HCT116 (cell line): ENCODE measurements around the gene CSNK1G2. TPM values are rescaled to one million over a fixed set of nuclear protein-coding genes. Genes with fewer than 3 reads are reported as not detected.

Experiments used
- ATAC-seq: fragments of 200-7000 bp; cut with Tn5 transposase; 2 replicates; pipeline ENCODE4 v1.9.1; 2020; ENCODE audit warnings: mild to moderate bottlenecking, moderate library complexity
- BruUV-seq: library from RNA; stranded (reverse); fragments of 400-500 nt; replicated peaks from 2 replicates; lab custom pipeline; 2021; lab: Mats Ljungman, UMichigan
- CTCF ChIA-PET: fragments of 300-600 bp; sonication (Branson Sonifier 250); formaldehyde crosslinking; loops from one replicate; lab custom pipeline; 2021; ENCODE audit warnings: antibody characterized with exemption; lab: Charles Lee
- POLR2A ChIA-PET: fragments of 300-600, 350-600 bp; sonication (Branson Sonifier 250); formaldehyde crosslinking; loops from one replicate; lab custom pipeline; 2021; ENCODE audit warnings: antibody characterized with exemption; lab: Charles Lee
- RAD21 ChIA-PET, 2 experiments: fragments of 300-600 bp; sonication (Branson Sonifier 250); formaldehyde crosslinking; loops; one replicate each; lab custom pipeline; 2023; ENCODE audit warnings: low total read pairs in 2 of 2; ENCODE audit not compliant: uncharacterized antibody in 2 of 2, unreplicated experiment in 2 of 2, low non-redundant PET in 1 of 2; lab: Charles Lee
- DNase-seq: peaks from one replicate; pipeline ENCODE4 v3.0.0-alpha.2; 2010; ENCODE audit warnings: low read depth, low spot score
- H2AFZ ChIP-seq: fragments of 200-600 bp; shearing (Covaris generic), sonication (generic); 2 replicates; pipeline ENCODE4 v1.6.1; 2017; ENCODE audit warnings: low read depth, mixed run types, mixed read lengths, antibody characterized with exemption, low read length; ENCODE audit not compliant: poor library complexity, severe bottlenecking
- H3K27ac ChIP-seq: 2 replicates; pipeline ENCODE4 v1.5.1; 2012; ENCODE audit warnings: low read depth, low read length
- H3K27me3 ChIP-seq: fragments of 200-600 bp; sonication (generic); 2 replicates; pipeline ENCODE4 v1.6.1; 2016; ENCODE audit warnings: mixed run types, low read length, mixed read lengths; ENCODE audit not compliant: insufficient read depth
- H3K36me3 ChIP-seq, 2 experiments: fragments of 200-500 bp in 1 of 2; fragments of 200-600 bp in 1 of 2; sonication (Bioruptor generic) in 1 of 2; sonication (generic) in 1 of 2; 2 replicates each; pipeline versions ENCODE4 v1.5.1 to v1.6.1; 2014 to 2016; ENCODE audit warnings: low read length in 2 of 2, inconsistent platforms in 1 of 2, mixed read lengths in 1 of 2, mixed run types in 1 of 2; ENCODE audit not compliant: insufficient read depth in 2 of 2, control insufficient read depth in 1 of 2
- H3K4me1 ChIP-seq, 2 experiments: fragments of 200-600 bp in 1 of 2; sonication (generic) in 1 of 2; 2 replicates each; pipeline versions ENCODE4 v1.5.1 to v1.6.1; 2012 to 2017; ENCODE audit warnings: low read length in 2 of 2, inconsistent platforms in 1 of 2, mild to moderate bottlenecking in 1 of 2, mixed read lengths in 1 of 2, mixed run types in 1 of 2, moderate library complexity in 1 of 2; ENCODE audit not compliant: insufficient read depth in 2 of 2, control insufficient read depth in 1 of 2
- H3K4me2 ChIP-seq: fragments of 200-600 bp; sonication (generic); 2 replicates; pipeline ENCODE4 v1.6.1; 2017; ENCODE audit warnings: mixed run types, low read length, mixed read lengths
- H3K4me3 ChIP-seq, 2 experiments: fragments of 200-600 bp in 1 of 2; sonication (generic) in 1 of 2; replicated peaks in 1 of 2; 2 replicates each; pipeline ENCODE4 v1.5.1; 2011 to 2016; ENCODE audit warnings: low read length in 2 of 2, control low read depth in 1 of 2, low read depth in 1 of 2, mild to moderate bottlenecking in 1 of 2, mixed read lengths in 1 of 2, mixed run types in 1 of 2
- H3K79me2 ChIP-seq: fragments of 200-600 bp; sonication (generic); 2 replicates; pipeline ENCODE4 v1.6.1; 2017; ENCODE audit warnings: mild to moderate bottlenecking, mixed run types, low read length, moderate library complexity, mixed read lengths; ENCODE audit not compliant: insufficient read depth
- H3K9ac ChIP-seq: fragments of 200-600 bp; sonication (generic); 2 replicates; pipeline ENCODE4 v1.6.1; 2016; ENCODE audit warnings: low read length, mixed read lengths
- H3K9me2 ChIP-seq: fragments of 200-600 bp; sonication (generic), shearing (Covaris generic); 2 replicates; pipeline ENCODE4 v1.6.1; 2017; ENCODE audit warnings: mixed run types, mild to moderate bottlenecking, moderate library complexity; ENCODE audit not compliant: insufficient read depth
- H3K9me3 ChIP-seq, 2 experiments: fragments of 200-500 bp in 1 of 2; fragments of 200-600 bp in 1 of 2; sonication (Bioruptor generic) in 1 of 2; sonication (generic) in 1 of 2; 2 replicates each; pipeline ENCODE4 v1.6.1; 2014 to 2017; ENCODE audit warnings: low read length in 2 of 2, mixed read lengths in 2 of 2, inconsistent platforms in 1 of 2, low read depth in 1 of 2, mild to moderate bottlenecking in 1 of 2, mixed run types in 1 of 2, moderate library complexity in 1 of 2; ENCODE audit not compliant: control insufficient read depth in 1 of 2, insufficient read depth in 1 of 2
- H4K20me1 ChIP-seq: fragments of 200-600 bp; sonication (generic), shearing (Covaris generic); 2 replicates; pipeline ENCODE4 v1.6.1; 2017; ENCODE audit warnings: mixed run types, mild to moderate bottlenecking, moderate library complexity; ENCODE audit not compliant: insufficient read depth
- ATF3 ChIP-seq: IDR thresholded peaks from 2 replicates; pipeline ENCODE4 v1.6.1; 2012
- CTCF ChIP-seq, 3 experiments: fragments of 200-600 bp in 1 of 3; sonication (generic) in 1 of 3; IDR thresholded peaks in 2 of 3; conservative IDR thresholded peaks in 1 of 3; 2 replicates each; pipeline ENCODE4 v1.5.1; 2012 to 2017; ENCODE audit warnings: low read depth in 2 of 3, low read length in 2 of 3, antibody characterized with exemption in 1 of 3, borderline replicate concordance in 1 of 3, control low read depth in 1 of 3, mild to moderate bottlenecking in 1 of 3, mixed read lengths in 1 of 3, mixed run types in 1 of 3, moderate library complexity in 1 of 3; ENCODE audit not compliant: insufficient read depth in 1 of 3
- EGR1 ChIP-seq: IDR thresholded peaks from 2 replicates; pipeline ENCODE4 v1.6.1; 2012; ENCODE audit warnings: low read depth
- ELF1 ChIP-seq: IDR thresholded peaks from 2 replicates; pipeline ENCODE4 v1.6.1; 2012; ENCODE audit warnings: low read depth, borderline replicate concordance
- EZH2phosphoT487 ChIP-seq: fragments of 200-600 bp; IDR thresholded peaks from 2 replicates; pipeline ENCODE4 v1.6.1; 2018; ENCODE audit warnings: antibody characterized with exemption, borderline replicate concordance
- FOSL1 ChIP-seq: IDR thresholded peaks from 2 replicates; pipeline ENCODE4 v1.6.1; 2012; ENCODE audit warnings: low read depth
- POLR2AphosphoS5 ChIP-seq: IDR thresholded peaks from 2 replicates; pipeline ENCODE4 v1.6.1; 2011; ENCODE audit warnings: mild to moderate bottlenecking, low read depth, low read length, moderate library complexity
- RAD21 ChIP-seq: IDR thresholded peaks from 2 replicates; pipeline ENCODE4 v1.6.1; 2012; ENCODE audit warnings: low read depth, mild to moderate bottlenecking
- SIN3A ChIP-seq: IDR thresholded peaks from 2 replicates; pipeline ENCODE4 v1.6.1; 2012; ENCODE audit warnings: low read depth
- SRF ChIP-seq: IDR thresholded peaks from 2 replicates; pipeline ENCODE4 v1.6.1; 2012; ENCODE audit warnings: low read depth
- TCF7L2 ChIP-seq: IDR thresholded peaks from 2 replicates; pipeline ENCODE4 v1.7.0; 2011; ENCODE audit warnings: borderline replicate concordance, inconsistent platforms; ENCODE audit not compliant: insufficient read depth, insufficient read length; ENCODE audit errors: extremely low read depth
- YY1 ChIP-seq: IDR thresholded peaks from 2 replicates; pipeline ENCODE4 v1.6.1; 2011; ENCODE audit warnings: low read length, low read depth, moderate library complexity, mild to moderate bottlenecking; ENCODE audit not compliant: insufficient replicate concordance; ENCODE audit errors: extremely low read depth
- ZFX ChIP-seq: fragments of 450-650 bp; IDR thresholded peaks from 2 replicates; pipeline ENCODE4 v1.6.1; 2017
- ZNF274 ChIP-seq: fragments of 200-500 bp; sonication (Bioruptor generic); IDR thresholded peaks from 2 replicates; pipeline ENCODE4 v1.6.1; 2014; ENCODE audit warnings: mild to moderate bottlenecking, low read depth, low read length, inconsistent platforms
- intact Hi-C: fragments of 100-400 bp; cut with micrococcal nuclease; formaldehyde crosslinking; loops from 2 replicates; pipeline ENCODE4 v1.10.0; 2022
- total RNA-seq: library from RNA; stranded (reverse); gene quantifications from one replicate; pipeline ENCODE4 v1.2.1, GENCODE V29; 2021; ENCODE audit not compliant: unreplicated experiment
- TF ChIP-seq, protein P1 (sequence below): IDR thresholded peaks from 2 replicates; pipeline ENCODE4 v1.6.1; 2011; ENCODE audit warnings: mild to moderate bottlenecking, low read length, moderate library complexity; ENCODE audit not compliant: insufficient replicate concordance; ENCODE audit errors: extremely low read depth
- TF ChIP-seq, protein P2 (sequence below): IDR thresholded peaks from 2 replicates; pipeline ENCODE4 v1.6.1; 2012
- TF ChIP-seq, protein P3 (sequence below): IDR thresholded peaks from 2 replicates; pipeline ENCODE4 v1.6.1; 2012; ENCODE audit warnings: low read depth

CSNK1G2 gene
- total RNA-seq, 1 experiment from 2014 or later = 97.9 TPM

DNA sequence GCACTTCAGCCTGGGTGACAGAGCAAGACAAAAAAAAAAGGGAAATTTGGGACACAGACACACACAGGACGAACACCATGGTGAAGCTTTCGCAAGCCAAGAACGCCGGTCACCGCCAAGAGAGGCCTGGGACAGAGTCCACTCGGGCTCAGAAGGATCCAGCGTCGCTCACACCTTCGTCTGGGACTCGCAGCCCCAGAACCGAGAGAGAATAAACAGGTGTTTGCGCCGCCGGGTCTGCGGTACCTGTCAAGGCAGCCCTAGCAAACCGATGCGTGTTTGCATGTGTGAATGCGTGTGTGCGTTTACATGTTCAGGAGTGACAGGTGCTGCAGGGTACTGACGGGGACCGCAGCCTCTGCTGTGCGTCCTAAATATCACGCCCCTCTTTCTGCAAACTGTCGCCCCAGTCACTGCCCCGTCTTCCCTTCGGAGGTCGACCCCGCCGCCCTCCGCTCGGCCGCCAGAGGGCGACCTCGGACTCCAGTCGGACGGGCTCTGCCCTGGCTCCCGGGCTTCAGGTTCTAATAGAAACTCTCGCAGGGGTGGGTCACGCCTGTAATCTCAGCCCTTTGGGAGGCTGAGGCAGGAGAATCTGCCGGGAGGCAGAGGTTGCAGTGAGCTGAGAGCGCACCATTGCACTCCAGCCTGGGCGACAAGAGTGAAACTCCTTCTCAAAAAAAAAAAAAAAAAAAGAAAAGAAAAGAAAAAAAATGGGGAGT is 11.8 kb upstream of the CSNK1G2 start:
- Histone ChIP-seq H3K79me2 (no peaks in the 10 kb centered on the region), H3K27ac (0 out of 2 replicates have a peak overlapping the region, but pooled peaks have one; percentile 22), H3K36me3 (peaks cover 0 to 5% of the 10 kb centered on the region in 2 experiments; a peak in 2 of 4 replicates), H2AFZ (peak overlapping the region; percentile 45), H3K9me2 (no peaks in the 10 kb centered on the region), H3K9me3 (no peaks in the 10 kb centered on the region), H3K27me3 (no peaks in the 10 kb centered on the region), H3K4me1 (peaks cover 0 to 14% of the 10 kb centered on the region in 2 experiments; a peak in 2 of 4 replicates), H3K9ac (peak overlapping the region; percentile 45), H3K4me3 (peak overlapping the region; percentile 37 to 58), H4K20me1 (no peaks in the 10 kb centered on the region), H3K4me2 (peak overlapping the region; percentile 85)
- TF ChIP-seq SIN3A (no peak), YY1 (peak; percentile 13), ZFX (no peak), EZH2phosphoT487 (no peak), EGR1 (no peak), TCF7L2 (no peak), ATF3 (no peak), ZNF274 (no peak), CTCF (IDR thresholded peaks at IDR 0.05 in 2 of 3, conservative IDR thresholded peaks at IDR 0.05 in 1 of 3; ENCODE audit: borderline replicate concordance in 1 of 3, insufficient read depth in 1 of 3, low read depth in 2 of 3, low read length in 2 of 3) (peak; percentile 76 to 88 (median 81); a peak in 5 of 6 replicates), SRF (no peak), POLR2AphosphoS5 (no peak), RAD21 (peak; percentile 86), ELF1 (no peak), FOSL1 (no peak)
- TF ChIP-seq, protein P1, sequence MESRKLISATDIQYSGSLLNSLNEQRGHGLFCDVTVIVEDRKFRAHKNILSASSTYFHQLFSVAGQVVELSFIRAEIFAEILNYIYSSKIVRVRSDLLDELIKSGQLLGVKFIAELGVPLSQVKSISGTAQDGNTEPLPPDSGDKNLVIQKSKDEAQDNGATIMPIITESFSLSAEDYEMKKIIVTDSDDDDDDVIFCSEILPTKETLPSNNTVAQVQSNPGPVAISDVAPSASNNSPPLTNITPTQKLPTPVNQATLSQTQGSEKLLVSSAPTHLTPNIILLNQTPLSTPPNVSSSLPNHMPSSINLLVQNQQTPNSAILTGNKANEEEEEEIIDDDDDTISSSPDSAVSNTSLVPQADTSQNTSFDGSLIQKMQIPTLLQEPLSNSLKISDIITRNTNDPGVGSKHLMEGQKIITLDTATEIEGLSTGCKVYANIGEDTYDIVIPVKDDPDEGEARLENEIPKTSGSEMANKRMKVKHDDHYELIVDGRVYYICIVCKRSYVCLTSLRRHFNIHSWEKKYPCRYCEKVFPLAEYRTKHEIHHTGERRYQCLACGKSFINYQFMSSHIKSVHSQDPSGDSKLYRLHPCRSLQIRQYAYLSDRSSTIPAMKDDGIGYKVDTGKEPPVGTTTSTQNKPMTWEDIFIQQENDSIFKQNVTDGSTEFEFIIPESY = no peak
- TF ChIP-seq, protein P2, sequence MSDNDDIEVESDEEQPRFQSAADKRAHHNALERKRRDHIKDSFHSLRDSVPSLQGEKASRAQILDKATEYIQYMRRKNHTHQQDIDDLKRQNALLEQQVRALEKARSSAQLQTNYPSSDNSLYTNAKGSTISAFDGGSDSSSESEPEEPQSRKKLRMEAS = no peak
- TF ChIP-seq, protein P3, sequence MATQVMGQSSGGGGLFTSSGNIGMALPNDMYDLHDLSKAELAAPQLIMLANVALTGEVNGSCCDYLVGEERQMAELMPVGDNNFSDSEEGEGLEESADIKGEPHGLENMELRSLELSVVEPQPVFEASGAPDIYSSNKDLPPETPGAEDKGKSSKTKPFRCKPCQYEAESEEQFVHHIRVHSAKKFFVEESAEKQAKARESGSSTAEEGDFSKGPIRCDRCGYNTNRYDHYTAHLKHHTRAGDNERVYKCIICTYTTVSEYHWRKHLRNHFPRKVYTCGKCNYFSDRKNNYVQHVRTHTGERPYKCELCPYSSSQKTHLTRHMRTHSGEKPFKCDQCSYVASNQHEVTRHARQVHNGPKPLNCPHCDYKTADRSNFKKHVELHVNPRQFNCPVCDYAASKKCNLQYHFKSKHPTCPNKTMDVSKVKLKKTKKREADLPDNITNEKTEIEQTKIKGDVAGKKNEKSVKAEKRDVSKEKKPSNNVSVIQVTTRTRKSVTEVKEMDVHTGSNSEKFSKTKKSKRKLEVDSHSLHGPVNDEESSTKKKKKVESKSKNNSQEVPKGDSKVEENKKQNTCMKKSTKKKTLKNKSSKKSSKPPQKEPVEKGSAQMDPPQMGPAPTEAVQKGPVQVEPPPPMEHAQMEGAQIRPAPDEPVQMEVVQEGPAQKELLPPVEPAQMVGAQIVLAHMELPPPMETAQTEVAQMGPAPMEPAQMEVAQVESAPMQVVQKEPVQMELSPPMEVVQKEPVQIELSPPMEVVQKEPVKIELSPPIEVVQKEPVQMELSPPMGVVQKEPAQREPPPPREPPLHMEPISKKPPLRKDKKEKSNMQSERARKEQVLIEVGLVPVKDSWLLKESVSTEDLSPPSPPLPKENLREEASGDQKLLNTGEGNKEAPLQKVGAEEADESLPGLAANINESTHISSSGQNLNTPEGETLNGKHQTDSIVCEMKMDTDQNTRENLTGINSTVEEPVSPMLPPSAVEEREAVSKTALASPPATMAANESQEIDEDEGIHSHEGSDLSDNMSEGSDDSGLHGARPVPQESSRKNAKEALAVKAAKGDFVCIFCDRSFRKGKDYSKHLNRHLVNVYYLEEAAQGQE = no peak
- ChIA-PET RAD21 (interaction anchor here in 1 of 2 experiments (0.7 kb wide), 1 partner anchor 719 kb away, joined by 5 read pairs; no protein-coding TSS in a partner anchor), CTCF (interaction anchor here (0.7 to 1.7 kb wide), 4 partner anchors 10 to 130 kb away, joined by 3 to 6 read pairs (median 4); no protein-coding TSS in a partner anchor), POLR2A (no interaction called here)
- ATAC-seq (peak; percentile 93), DNase-seq (peak; percentile 61)
- BruUV-seq = no TSS peak
- intact Hi-C loops = no loop called here
